GM12878 (cell line): Measurements from ENCODE around the gene DMRTB1. TPM values are rescaled to one million over a fixed set of nuclear protein-coding genes. Genes with fewer than 3 reads are reported as not detected.

Experiments
- ATAC-seq: fragments of 200-7000 bp; cut with Tn5 transposase; 3 replicates; pipeline ENCODE4 v1.9.1; 2020; ENCODE audit warnings: mild to moderate bottlenecking, moderate library complexity
- BruUV-seq: library from RNA; stranded (reverse); fragments of 400-500 nt; replicated peaks from 2 replicates; lab custom pipeline; 2021; lab: Mats Ljungman, UMichigan
- CTCF ChIA-PET: fragments of 300-600 bp; sonication (Branson Sonifier 250); formaldehyde crosslinking; extraction: SDS; loops from one replicate; lab custom pipeline; 2021; ENCODE audit warnings: inconsistent platforms; lab: Yijun Ruan, JAX
- POLR2A ChIA-PET: fragments of 350-600 bp; formaldehyde crosslinking; extraction: SDS; loops from one replicate; lab custom pipeline; 2021; ENCODE audit warnings: inconsistent platforms; lab: Charles Lee
- RAD21 ChIA-PET: fragments of 300-600 bp; sonication (Branson Sonifier 250); formaldehyde crosslinking; loops from one replicate; lab custom pipeline; 2023; ENCODE audit warnings: antibody characterized with exemption; ENCODE audit not compliant: unreplicated experiment; lab: Charles Lee
- SMC1A ChIA-PET: fragments of 300-600 bp; sonication (Branson Sonifier 250); formaldehyde crosslinking; loops from one replicate; lab custom pipeline; 2023; ENCODE audit not compliant: unreplicated experiment, uncharacterized antibody; lab: Charles Lee
- DNase-seq: peaks from one replicate; pipeline ENCODE4 v3.0.0-alpha.2; 2011; ENCODE audit warnings: low read depth, low spot score
- FAIRE-seq: peaks from 3 replicates; lab custom pipeline; 2011; peaks lifted over from hg19 to GRCh38; lab: Jason Lieb, UNC
- H2AFZ ChIP-seq: 2 replicates; pipeline ENCODE4 v1.6.0; 2011; ENCODE audit warnings: low read depth, low read length, control low read depth; ENCODE audit not compliant: control insufficient read depth
- H3K27ac ChIP-seq: 2 replicates; pipeline ENCODE4 v1.5.1; 2011; ENCODE audit warnings: control low read depth; ENCODE audit not compliant: control insufficient read depth, insufficient read depth
- H3K27me3 ChIP-seq, 2 experiments: replicated peaks in 1 of 2; 2 replicates each; pipeline versions ENCODE4 v1.6.0 to v1.6.1; 2011; ENCODE audit warnings: low read length in 1 of 2; ENCODE audit not compliant: control insufficient read depth in 2 of 2, insufficient read depth in 2 of 2
- H3K36me3 ChIP-seq, 2 experiments: 2 replicates each; pipeline ENCODE4 v1.5.1; 2011; ENCODE audit warnings: low read length in 1 of 2; ENCODE audit not compliant: control insufficient read depth in 2 of 2, insufficient read depth in 2 of 2
- H3K4me1 ChIP-seq: 2 replicates; pipeline ENCODE4 v1.6.1; 2011; ENCODE audit warnings: mild to moderate bottlenecking, low read length, moderate library complexity, mixed read lengths; ENCODE audit not compliant: control insufficient read depth, insufficient read depth
- H3K4me2 ChIP-seq: 2 replicates; pipeline ENCODE4 v1.6.0; 2011; ENCODE audit warnings: control low read depth; ENCODE audit not compliant: control insufficient read depth, insufficient read depth
- H3K4me3 ChIP-seq: fragments of 200-600 bp; sonication (generic); 2 replicates; pipeline ENCODE4 v1.5.1; 2016
- H3K79me2 ChIP-seq: 2 replicates; pipeline ENCODE4 v1.6.0; 2011; ENCODE audit warnings: low read length; ENCODE audit not compliant: control insufficient read depth, insufficient read depth
- H3K9ac ChIP-seq: 2 replicates; pipeline ENCODE4 v1.8.0; 2011; ENCODE audit warnings: low read length, control low read depth, mixed read lengths; ENCODE audit not compliant: control insufficient read depth, insufficient read depth
- H3K9me3 ChIP-seq: replicated peaks from 3 replicates; pipeline ENCODE4 v1.5.1; 2011; ENCODE audit warnings: mild to moderate bottlenecking, low read length; ENCODE audit not compliant: control insufficient read depth, insufficient read depth
- H4K20me1 ChIP-seq: 2 replicates; pipeline ENCODE4 v1.6.0; 2011; ENCODE audit not compliant: control insufficient read depth, insufficient read depth
- ATF3 ChIP-seq: IDR thresholded peaks from 2 replicates; pipeline ENCODE4 v1.6.1; 2011; ENCODE audit warnings: low read depth, mild to moderate bottlenecking, low read length, moderate library complexity, borderline replicate concordance; ENCODE audit errors: extremely low read depth
- CBX3 ChIP-seq: fragments of 200-600 bp; sonication (generic); IDR thresholded peaks from 2 replicates; pipeline ENCODE4 v1.6.1; 2016; ENCODE audit warnings: low read depth, borderline replicate concordance
- E2F8 ChIP-seq: fragments of 450-650 bp; IDR thresholded peaks from 2 replicates; pipeline ENCODE4 v1.6.1; 2018; ENCODE audit warnings: mild to moderate bottlenecking, low read depth, moderate library complexity; ENCODE audit not compliant: partially characterized antibody
- EED ChIP-seq: sonication (generic); IDR thresholded peaks from 2 replicates; pipeline ENCODE4 v1.6.1; 2016; ENCODE audit warnings: antibody characterized with exemption, low read depth
- MTA2 ChIP-seq: fragments of 450-650 bp; IDR thresholded peaks from 2 replicates; pipeline ENCODE4 v1.6.1; 2016; ENCODE audit warnings: low read depth, mild to moderate bottlenecking, moderate library complexity
- MYB ChIP-seq: fragments of 150-350 bp; IDR thresholded peaks from 2 replicates; pipeline ENCODE4 v1.6.1; 2014; ENCODE audit warnings: mild to moderate bottlenecking, low read depth, low read length, borderline replicate concordance
- NR2F1 ChIP-seq: fragments of 450-650 bp; conservative IDR thresholded peaks from 2 replicates; pipeline ENCODE4 v1.6.1; 2017; ENCODE audit warnings: mild to moderate bottlenecking
- PAX5 ChIP-seq: IDR thresholded peaks from 2 replicates; pipeline ENCODE4 v1.6.1; 2011; ENCODE audit warnings: low read depth, low read length, borderline replicate concordance
- WRNIP1 ChIP-seq: IDR thresholded peaks from 2 replicates; pipeline ENCODE4 v1.6.1; 2011; ENCODE audit warnings: low read depth, low read length, improper control_type of control experiment, borderline replicate concordance
- ZSCAN29 ChIP-seq: fragments of 450-650 bp; IDR thresholded peaks from 2 replicates; pipeline ENCODE4 v1.6.1; 2017; ENCODE audit warnings: mild to moderate bottlenecking, moderate library complexity
- WGBS: methylation state at CpG from one replicate; pipeline ENCODE4 v1.1.6; 2016; ENCODE audit warnings: low lambda C conversion rate; ENCODE audit not compliant: insufficient replicate concordance, insufficient coverage; ENCODE audit errors: missing lambda C conversion rate; 5-methylcytosine and 5-hydroxymethylcytosine counted together
- in situ Hi-C: fragments of 300-500 bp; cut with MboI; formaldehyde crosslinking; loops from 9 replicates; pipeline ENCODE4 v1.14.3; 2018; ENCODE audit warnings: mixed read lengths
- intact Hi-C: fragments of 100-400 bp; cut with micrococcal nuclease; formaldehyde crosslinking; loops from one replicate; pipeline ENCODE4 v1.14.2; 2022; ENCODE audit not compliant: unreplicated experiment
- polyA plus RNA-seq, 11 experiments: library from polyadenylated mRNA; depleted of rRNA in 4 of 11; unstranded in 6 of 11; stranded (reverse) in 5 of 11; fragments of >200 nt; fragmentation: Nextera tagmentation in 4 of 11; fragmentation: Illumina TruSeq in 1 of 11; extraction: Ambion mirVana in 4 of 11; extraction: Trizol in 1 of 11; gene quantifications; 1 replicate in 1 of 11; 2 replicates in 10 of 11; pipeline versions ENCODE4 v1.2.1 to v1.2.3, GENCODE V29; 2011 to 2016; ENCODE audit warnings: inconsistent platforms in 2 of 11, missing spikeins in 2 of 11, low read depth in 1 of 11
- total RNA-seq, 4 experiments: library from RNA; depleted of rRNA in 3 of 4; stranded (reverse); fragments of >200 nt in 3 of 4; fragmentation: Illumina TruSeq in 1 of 4; extraction: Trizol in 1 of 4; gene quantifications; 2 replicates each; pipeline versions ENCODE4 v1.2.1 to v1.2.3, GENCODE V29; 2013 to 2021

The DMRTB1 gene
- total and polyA plus RNA-seq, 10 of the 15 experiments (the other 5 are each of a cell fraction or from before 2014, with no cell fraction given) = not detected

GRCh38 chr1:53503433-53504217, 44.4 kb downstream of the DMRTB1 start:
- ATAC-seq = no peak
- no peak for TF ChIP-seq ATF3
- TF ChIP-seq ZSCAN29 = no peak
- no peak for TF ChIP-seq E2F8
- TF ChIP-seq EED = no peak
- no peak for TF ChIP-seq NR2F1
- TF ChIP-seq PAX5 = no peak
- TF ChIP-seq WRNIP1 = no peak
- no peak for TF ChIP-seq CBX3
- no peak for TF ChIP-seq MYB
- TF ChIP-seq MTA2 = no peak
- ChIA-PET RAD21 (no interaction called here), SMC1A (no interaction called here), POLR2A (no interaction called here), CTCF (no interaction called here)
- H3K4me1 ChIP-seq = no peaks in the 10 kb centered on the region
- in situ Hi-C loops (no loop called here), intact Hi-C loops (no loop called here)
- no peaks in the 10 kb centered on the region for H4K20me1 ChIP-seq
- no peak for DNase-seq
- no peak overlapping the region for H3K9ac ChIP-seq
- H3K27me3 ChIP-seq = no peaks in the 10 kb centered on the region; a peak in 1 of 4 replicates
- no TSS peak for BruUV-seq
- no peak overlapping the region for H2AFZ ChIP-seq
- WGBS = 47% methylated on average over 23 of the region's 27 CpGs
- H3K27ac ChIP-seq = no peak overlapping the region
- H3K4me3 ChIP-seq = no peak overlapping the region
- FAIRE-seq = no peak
- no peak overlapping the region for H3K4me2 ChIP-seq
- no peaks in the 10 kb centered on the region for H3K36me3 ChIP-seq
- H3K9me3 ChIP-seq = no peaks in the 10 kb centered on the region
- no peaks in the 10 kb centered on the region for H3K79me2 ChIP-seq
